Measurements from ENCODE around the gene HACD4. TPM values are rescaled to one million over a fixed set of nuclear protein-coding genes. Genes with fewer than 3 reads are reported as not detected.

HACD4 gene
- total and polyA plus RNA-seq, 12 donors = 1.2 to 13.7 (median 4.3) TPM

DNA sequence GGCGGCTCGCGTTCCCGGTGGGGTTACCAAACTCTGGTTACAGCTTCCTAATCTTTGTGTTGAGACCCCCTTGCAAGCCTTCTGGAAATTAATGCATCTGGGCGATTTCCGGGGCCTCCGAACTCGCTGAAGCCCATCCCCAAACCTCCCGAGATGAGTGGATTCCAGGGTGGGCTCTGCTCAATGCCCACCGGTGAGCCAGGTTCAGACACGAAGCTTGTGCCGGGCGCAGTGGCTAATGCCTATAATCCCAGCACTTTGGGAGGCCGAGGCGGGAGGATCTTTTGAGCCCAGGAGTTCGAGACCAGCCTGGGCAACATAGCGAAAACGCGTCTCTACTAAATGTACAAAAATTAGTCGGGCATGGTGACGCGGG lies 356 bp upstream of the HACD4 start:
- WGBS, 4 donors = 68 to 97% (median 76%) methylated on average over 12 to 22 of the region's 22 CpGs
- no peaks in the 10 kb centered on the region for H3K27me3 ChIP-seq
- H3K4me1 ChIP-seq (replicated peaks in 1 of 2) = peaks cover 9 to 14% of the 10 kb centered on the region in 2 donors
- TF ChIP-seq, protein P1, sequence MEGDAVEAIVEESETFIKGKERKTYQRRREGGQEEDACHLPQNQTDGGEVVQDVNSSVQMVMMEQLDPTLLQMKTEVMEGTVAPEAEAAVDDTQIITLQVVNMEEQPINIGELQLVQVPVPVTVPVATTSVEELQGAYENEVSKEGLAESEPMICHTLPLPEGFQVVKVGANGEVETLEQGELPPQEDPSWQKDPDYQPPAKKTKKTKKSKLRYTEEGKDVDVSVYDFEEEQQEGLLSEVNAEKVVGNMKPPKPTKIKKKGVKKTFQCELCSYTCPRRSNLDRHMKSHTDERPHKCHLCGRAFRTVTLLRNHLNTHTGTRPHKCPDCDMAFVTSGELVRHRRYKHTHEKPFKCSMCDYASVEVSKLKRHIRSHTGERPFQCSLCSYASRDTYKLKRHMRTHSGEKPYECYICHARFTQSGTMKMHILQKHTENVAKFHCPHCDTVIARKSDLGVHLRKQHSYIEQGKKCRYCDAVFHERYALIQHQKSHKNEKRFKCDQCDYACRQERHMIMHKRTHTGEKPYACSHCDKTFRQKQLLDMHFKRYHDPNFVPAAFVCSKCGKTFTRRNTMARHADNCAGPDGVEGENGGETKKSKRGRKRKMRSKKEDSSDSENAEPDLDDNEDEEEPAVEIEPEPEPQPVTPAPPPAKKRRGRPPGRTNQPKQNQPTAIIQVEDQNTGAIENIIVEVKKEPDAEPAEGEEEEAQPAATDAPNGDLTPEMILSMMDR (IDR thresholded peaks at IDR 0.05) = no peak
- no peak for TF ChIP-seq POLR2A (IDR thresholded peaks at IDR 0.05)
- H3K4me3 ChIP-seq = peak overlapping the region in 2 of 4 donors; percentile 52 to 62
- H3K36me3 ChIP-seq (replicated peaks in 1 of 2) = no peaks in the 10 kb centered on the region
- intact Hi-C loops (cut with DNase I) = no loop called here
- peak overlapping the region in 4 of 5 donors; percentile 52 to 72 (median 64) for H3K27ac ChIP-seq
- H3K9me3 ChIP-seq (replicated peaks in 1 of 3) = no peaks in the 10 kb centered on the region
- DNase-seq = peak in 1 of 7 donors; percentile 16

DNA sequence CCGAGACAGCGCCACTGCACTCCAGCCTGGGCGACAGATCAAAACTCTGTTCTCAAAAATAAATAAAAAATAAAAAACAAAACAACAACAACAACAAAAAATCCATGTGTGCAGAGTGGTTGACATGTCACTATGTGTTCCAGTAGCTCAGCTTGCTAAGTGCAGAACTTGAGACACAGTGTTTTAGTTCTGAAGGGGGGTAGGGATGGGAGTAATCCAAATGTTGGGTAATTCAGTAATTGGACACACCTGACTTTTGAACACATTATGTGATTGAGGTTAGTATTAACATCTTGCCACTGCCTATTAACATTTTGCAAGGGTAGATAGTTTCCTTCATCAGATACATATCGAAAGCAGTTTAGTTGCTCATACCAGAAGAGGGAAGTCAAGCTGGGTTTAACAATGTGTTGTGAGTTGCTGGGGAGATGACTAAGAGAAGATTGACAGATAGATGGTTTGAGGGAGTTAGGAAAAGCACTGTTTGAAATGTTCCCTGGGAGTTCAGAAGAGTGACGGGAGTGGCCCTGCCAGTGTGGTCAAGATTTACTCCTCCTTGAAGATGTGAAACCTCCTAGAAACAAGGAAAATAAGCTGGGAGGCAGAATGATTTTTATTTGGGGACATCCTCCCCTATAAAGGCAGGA lies 928 bp downstream of the HACD4 start:
- peak overlapping the region in 2 of 4 donors; percentile 52 to 62 for H3K4me3 ChIP-seq
- TF ChIP-seq POLR2A (IDR thresholded peaks at IDR 0.05) = no peak
- TF ChIP-seq, protein P1 (IDR thresholded peaks at IDR 0.05) = no peak
- H3K4me1 ChIP-seq (replicated peaks in 1 of 2) = peaks cover 9 to 14% of the 10 kb centered on the region in 2 donors
- 64 to 79% (median 77%) methylated on average over 5 of the region's 5 CpGs for WGBS, 4 donors
- intact Hi-C loops (cut with DNase I) = no loop called here
- H3K27ac ChIP-seq = peak overlapping the region in 4 of 5 donors; percentile 52 to 72 (median 64)
- H3K9me3 ChIP-seq (replicated peaks in 1 of 3) = no peaks in the 10 kb centered on the region
- no peaks in the 10 kb centered on the region for H3K36me3 ChIP-seq (replicated peaks in 1 of 2)
- no peak for DNase-seq
- H3K27me3 ChIP-seq = no peaks in the 10 kb centered on the region

DNA sequence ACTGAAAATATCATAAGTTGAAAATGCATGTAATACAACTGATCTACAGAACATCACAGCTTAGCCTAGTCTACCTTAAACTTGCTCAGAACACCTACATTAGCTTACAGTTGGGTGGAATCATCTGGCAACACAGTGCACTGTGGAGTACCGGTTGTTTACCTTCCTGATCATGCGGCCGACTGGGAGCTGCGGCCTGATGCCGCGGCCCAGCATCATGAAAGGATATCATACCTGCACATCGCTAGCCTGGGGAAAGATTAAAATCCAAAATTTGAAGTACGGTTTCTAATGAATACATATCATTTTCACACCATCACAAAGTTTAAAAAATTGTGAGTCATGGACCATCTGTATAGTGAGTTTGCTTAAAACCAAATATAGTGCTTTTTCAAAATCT lies 1.8 kb downstream of the HACD4 start:
- Histone ChIP-seq H3K27ac (no peak overlapping the region), H3K36me3 (replicated peaks in 1 of 2) (no peaks in the 10 kb centered on the region), H3K4me1 (replicated peaks in 1 of 2) (peaks cover 9 to 14% of the 10 kb centered on the region in 2 donors), H3K9me3 (replicated peaks in 1 of 3) (no peaks in the 10 kb centered on the region), H3K27me3 (no peaks in the 10 kb centered on the region), H3K4me3 (no peak overlapping the region)
- intact Hi-C loops (cut with DNase I) = no loop called here
- WGBS, 4 donors = 79 to 83% (median 81%) methylated on average over 8 of the region's 8 CpGs
- no peak for DNase-seq
- no peak for TF ChIP-seq POLR2A (IDR thresholded peaks at IDR 0.05)
- TF ChIP-seq, protein P1 (IDR thresholded peaks at IDR 0.05) = no peak

DNA sequence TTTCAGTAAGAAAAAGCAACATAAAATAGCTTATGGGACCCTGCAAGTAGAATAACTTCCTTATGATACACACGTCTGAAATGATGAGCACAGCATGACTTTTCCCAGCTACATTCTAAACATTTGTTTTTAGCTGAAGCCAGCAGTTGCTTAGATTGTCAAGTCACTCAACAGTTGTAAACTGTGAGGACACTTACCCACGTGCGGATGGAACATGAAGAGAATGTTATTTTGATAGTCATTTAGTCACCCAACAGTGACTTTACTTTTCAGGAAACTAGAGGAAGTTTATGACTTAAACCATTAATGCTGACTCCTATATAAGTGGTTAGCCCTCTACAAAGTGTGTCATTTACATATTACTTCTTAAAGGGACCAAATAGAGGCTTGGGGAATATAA lies 3.0 kb downstream of the HACD4 start:
- H3K27ac ChIP-seq = no peak overlapping the region
- H3K27me3 ChIP-seq = no peaks in the 10 kb centered on the region
- TF ChIP-seq, protein P1 (IDR thresholded peaks at IDR 0.05) = no peak
- no peak for TF ChIP-seq POLR2A (IDR thresholded peaks at IDR 0.05)
- peaks cover 9 to 14% of the 10 kb centered on the region in 2 donors for H3K4me1 ChIP-seq (replicated peaks in 1 of 2)
- DNase-seq = no peak
- H3K4me3 ChIP-seq = no peak overlapping the region
- no peaks in the 10 kb centered on the region for H3K9me3 ChIP-seq (replicated peaks in 1 of 3)
- H3K36me3 ChIP-seq (replicated peaks in 1 of 2) = no peaks in the 10 kb centered on the region
- intact Hi-C loops (cut with DNase I) = no loop called here
- WGBS, 4 donors = 48 to 58% (median 51%) methylated on average over 3 of the region's 3 CpGs
